HG02970 (cell line): ENCODE results near the gene PPARA.

ENCODE experiments used
- ATAC-seq: cut with Tn5 transposase; IDR thresholded peaks from one replicate; pipeline ENCODE4 v1.9.1; 2021; ENCODE audit warnings: mild to moderate bottlenecking, moderate library complexity, moderate number of reproducible peaks; ENCODE audit not compliant: unreplicated experiment, low FRiP score

Gene PPARA

DNA sequence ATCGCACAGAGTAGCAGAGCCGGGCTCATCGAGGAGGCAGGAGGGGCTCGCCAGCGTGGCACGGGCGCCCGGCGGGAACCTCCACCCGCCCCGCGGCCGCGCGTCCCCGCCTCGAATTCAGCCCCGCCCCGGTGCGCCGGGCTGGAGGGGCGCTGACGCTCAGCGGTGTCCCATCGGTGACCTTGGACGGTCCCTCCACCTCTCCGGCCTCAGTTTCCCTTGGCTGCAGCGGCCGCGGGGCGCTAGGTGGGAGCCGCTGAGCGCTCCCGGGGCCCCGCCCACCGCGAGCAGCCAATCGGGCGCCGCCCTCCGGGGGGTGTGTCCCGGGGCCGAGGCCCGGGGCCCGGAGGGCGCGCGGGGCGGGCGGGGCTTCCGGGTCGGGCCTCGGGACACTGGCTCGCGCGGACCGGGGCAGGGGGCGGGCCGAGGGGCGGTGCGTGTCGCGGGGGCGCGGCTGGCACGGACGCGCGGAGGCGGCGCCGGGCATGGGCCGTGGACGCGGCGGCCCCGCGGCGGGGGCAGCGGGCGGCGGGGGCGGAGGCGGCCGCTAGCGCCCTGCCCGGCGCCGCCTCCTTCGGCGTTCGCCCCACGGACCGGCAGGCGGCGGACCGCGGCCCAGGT is at the start of gene PPARA:
TSS of gene PPARA (plus strand) at position 493 of the 621 bp plus-strand sequence. CDS start 47,858 bp downstream, outside the sequence.
- ATAC-seq: peak; percentile 71

DNA sequence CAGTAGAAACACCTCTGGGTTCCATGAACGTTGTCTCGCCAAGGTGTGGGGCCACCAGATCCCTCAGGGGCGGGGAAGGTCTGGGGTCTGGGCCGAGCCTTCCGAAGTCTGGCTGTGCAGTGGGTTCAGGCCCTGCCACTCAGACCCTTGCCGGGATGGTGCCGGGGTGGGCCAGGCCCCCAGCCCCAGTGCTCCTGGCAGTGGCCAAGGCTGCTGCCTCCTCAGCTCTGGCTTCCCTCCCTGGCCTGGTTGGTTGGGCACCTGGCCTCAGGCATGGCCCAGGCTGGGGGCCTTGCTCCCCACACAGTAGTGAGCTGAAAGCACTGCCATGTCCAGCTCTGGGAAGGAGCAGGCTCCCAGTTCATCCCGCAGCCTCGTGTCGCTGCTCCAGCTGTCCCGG is 48.2 kb upstream of the PPARA start:
- no peak for ATAC-seq

DNA sequence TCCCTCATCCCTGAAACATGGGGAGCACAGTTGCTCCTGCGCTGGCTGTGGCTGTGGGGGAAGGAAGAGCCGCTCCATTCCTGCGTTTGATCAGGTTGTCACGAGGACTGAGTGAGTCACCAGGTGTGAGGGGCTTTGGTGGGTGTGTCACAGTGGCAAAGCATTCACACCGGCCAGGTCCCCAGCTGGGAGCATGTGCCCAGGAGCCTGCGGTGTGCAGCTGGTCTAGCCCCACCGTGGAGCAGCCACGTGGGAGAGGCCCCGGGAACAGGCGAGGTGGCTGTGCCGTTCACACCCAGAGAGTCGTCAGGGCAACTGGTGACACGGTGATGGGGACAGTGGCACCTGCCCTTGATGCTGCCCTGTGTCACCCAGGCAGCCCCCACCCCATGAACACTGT is 47.6 kb upstream of the PPARA start:
- no peak for ATAC-seq

DNA sequence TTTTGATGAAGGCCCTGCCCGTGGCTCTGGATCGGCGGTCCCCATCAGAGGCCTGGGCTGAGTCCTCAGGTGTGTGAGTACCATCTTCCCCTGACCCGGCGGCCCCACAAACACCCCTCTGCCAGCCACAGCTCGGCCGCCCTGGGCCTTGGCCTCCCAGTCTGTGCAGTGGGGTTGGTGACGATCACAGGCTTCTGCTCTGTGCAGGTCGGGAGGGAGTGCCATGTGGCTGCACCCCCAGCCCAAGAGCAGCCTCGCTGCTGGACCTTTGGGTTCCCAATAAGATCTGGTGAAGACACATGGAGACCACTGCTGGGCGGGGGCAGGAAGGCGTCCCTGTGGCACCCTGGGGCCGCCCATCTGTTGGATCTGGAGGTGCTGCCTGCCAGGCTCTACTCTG is 47.1 kb upstream of the PPARA start:
- no peak for ATAC-seq

DNA sequence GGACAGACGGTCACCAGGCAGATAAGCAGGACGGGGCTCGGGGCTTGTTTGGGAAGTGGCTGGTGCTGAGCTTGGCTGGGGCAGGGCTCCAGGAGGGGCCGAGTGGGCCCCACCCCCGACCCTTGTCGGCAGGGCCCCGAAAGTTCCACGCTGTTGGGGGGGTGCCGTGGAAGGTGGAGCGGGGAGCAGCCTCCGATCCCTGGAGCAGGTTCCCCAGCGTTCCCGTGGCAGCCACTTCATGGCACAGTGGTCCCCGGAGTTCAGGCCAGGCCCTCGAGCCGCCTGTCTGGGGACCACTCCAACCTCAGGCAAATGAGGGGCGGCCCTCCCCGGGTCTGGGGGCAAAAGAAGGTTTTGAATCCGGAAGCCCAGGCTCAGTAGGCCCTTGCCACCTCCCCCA is 46.7 kb upstream of the PPARA start:
- no peak for ATAC-seq

DNA sequence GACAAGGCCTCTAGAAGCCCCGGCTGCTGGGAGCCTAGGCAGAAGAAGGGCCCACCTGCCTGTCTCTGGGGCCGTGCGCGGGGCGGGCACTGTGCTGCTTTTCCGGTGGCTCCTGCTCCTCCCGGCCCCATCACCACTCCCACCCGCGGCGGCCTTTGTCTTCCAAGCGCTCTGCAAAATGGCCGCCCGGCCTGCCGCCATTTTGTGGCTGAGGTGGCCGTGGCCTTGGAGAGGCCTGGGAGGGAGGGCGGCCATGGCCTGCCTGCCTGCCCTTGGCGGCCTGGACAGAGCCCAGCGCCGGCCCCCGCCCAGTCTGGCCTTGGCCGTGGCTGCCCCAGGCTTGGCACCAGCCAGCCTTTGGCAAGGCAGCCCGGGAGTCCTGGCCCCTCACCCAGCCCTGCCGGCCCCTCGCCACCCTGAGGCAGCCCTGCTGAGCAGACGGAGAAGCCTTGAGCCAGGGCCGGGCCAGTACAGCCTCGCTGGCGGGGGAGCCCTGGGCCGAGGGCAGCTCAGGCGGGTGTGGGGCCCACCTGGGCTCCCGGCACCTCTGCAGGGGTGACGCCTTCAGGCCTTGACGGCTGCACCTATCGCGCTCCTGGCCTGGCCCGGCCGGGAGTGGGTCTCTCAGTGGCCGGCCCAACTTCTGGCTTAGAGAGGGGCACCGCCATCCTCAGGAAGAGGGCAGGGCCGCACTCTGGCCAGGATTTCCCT is 46.0 kb upstream of the PPARA start:
- no peak for ATAC-seq

DNA sequence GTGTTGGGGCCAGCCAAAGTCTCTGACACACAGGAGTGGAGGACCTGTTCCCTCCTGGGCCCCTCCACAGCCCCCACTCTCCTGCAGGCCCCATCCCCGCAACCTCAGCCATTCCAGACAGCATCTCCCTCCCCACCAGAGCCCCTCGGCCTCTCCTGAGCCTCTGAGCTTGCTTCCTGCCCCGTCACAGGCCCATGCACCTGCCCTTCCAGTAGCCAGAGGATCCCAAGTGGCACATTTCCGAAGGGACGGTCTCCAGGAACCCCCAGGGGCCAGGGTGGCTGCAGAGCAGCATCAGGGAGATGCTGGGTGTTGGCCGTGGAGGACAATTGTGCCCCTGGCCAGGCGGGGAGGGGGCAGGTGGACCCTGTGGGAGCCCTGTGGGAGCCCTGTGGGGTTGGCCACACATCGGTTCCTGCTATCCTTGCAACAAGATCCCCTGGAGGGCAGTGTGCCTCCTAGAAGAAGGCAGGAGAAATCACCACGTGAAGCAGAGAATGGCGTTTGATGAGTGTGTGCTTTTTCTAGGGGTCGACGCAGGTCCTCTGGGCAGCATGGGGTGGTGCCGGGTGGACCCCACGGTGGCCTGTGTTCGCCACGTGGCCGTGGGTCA is 45.3 kb upstream of the PPARA start:
- ATAC-seq: no peak

DNA sequence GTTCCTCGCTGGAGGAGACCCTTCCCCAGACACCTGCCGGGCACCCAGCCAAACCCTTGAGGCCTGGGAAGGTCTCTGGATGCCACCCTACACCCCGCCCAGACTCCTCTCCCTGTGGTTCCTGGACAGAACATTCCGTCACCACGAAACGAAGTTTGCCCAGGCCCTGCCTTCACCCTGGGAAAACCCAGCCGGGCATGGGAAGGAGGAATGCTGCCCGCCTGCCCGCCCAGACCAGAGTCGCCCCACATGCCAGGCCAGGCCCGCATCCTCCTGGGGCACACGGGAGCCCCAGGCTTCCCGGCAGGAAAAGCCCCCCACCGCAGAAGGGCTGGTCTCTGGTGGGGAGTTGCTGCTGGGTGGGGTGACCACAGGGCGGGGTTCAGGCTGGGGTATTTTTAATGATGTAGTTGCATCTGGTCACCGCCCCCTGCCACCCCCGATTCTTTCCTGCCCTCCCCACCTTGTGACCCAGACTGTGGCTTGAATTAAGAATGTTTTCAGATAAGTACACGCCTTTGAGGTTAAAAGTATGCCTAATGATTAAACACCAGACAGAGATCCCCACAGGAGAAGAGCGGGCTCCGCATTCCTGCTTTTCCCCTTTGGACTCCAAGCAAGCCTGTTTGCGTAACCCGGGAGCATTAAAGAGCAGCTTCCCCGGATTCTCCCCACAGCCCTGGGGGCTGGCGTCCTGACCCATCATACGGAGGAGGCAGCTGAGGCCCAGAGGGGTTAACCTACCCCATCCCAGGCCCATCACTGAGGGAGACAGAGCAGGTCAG is 44.6 kb upstream of the PPARA start:
- no peak for ATAC-seq

DNA sequence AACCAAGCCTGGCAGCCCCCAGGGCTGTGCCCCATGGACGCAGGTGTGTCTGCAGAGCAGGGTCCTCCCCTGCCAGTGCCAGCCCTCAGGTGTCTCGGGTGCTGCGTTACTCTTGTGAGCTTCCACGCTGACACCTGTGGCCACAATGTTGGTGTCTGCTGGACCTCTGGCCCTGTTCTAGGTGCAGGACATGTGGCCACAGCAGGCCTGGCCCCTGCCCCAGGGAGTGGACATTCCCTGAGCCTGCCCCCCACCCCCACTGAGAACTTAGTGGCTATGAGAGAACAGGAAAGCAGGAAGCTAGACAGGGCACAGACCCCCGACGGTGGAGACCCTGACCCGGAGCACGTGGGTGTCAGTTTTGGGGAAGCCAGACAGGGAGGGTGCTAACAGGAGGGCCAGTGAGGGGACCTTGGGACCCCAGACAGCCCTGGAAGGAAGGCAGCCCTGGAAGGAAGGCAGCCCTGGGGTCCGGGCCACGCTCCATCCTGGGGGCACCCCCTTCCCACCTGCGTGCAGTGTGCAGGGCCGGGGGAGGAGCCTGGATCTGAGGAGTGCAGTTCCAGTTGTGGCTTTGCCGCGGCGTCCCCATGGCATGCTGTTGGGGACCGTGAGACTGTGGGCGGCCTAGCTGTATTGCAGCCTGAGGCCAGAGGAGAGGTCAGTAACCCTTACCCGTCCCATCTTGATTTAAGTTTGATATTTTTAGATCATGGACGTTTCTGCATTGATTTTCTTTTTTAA is 43.9 kb upstream of the PPARA start:
- ATAC-seq: no peak

DNA sequence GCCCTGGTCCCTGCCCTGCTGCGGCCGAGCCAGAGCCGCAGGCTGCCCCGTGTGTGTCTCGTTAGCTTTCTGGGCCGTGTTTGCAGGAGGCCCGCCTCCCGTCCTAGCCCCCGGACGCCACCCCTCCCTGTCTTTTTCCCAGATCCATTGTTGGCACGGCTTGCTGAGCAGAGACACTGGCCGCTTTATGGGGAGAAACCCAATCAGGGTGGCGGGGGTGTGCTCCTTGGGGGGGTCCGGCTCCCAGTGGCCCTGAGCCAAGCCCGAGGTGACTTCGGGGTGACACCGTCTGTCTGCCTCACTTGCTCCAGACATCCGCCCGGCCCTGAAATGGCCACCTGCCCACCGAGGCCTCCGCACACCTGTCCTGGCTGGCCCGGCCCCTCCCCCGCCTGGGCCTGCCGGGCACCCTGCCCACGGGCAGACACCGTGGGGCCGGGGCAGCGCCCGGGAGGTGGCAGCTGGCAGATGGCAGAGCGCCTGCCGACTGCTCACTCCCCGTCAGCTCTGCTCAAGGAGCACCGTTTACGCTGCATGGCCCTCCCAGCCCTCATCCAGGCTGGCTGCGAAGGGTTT is 43.1 kb upstream of the PPARA start:
- no peak for ATAC-seq

DNA sequence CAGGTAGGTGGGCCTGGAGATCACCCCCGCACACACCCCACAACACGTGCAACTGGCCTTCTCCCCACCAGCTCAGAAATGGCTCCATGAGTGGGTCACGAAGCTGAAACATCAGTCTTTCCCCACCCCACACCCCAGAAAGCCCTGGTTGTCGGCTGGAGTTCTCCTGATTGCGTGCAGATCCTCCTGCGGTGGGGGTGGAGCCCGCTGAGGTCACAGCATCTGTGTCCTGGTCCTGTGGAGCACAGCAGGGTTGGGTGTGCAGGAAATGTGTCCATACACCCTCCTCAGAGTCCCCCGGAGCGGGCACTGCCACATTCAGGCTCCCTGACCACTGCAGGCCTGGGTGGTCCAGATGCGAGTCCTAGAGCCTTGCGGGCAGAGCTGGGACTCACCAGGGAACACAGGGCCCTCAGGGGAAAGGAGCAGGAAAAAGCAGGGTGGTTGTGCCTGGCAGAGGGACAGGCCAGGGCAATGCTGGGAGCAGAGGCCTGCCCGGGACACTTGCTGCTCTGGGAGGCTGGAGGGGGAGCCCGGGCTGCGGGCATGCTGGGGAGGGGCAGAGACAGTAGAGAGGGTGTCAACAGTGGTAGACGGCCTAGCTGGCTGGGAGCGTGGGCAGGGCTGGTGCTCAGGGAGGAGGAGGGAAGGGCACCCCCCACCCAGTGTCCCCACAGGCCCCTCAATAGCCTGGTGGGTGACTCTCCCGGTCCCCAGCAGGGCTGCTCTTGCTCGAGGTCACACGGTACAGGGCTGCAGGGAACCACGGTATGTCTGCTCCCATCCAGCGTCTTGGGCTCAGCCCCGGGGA is 42.4 kb upstream of the PPARA start:
- no peak for ATAC-seq

DNA sequence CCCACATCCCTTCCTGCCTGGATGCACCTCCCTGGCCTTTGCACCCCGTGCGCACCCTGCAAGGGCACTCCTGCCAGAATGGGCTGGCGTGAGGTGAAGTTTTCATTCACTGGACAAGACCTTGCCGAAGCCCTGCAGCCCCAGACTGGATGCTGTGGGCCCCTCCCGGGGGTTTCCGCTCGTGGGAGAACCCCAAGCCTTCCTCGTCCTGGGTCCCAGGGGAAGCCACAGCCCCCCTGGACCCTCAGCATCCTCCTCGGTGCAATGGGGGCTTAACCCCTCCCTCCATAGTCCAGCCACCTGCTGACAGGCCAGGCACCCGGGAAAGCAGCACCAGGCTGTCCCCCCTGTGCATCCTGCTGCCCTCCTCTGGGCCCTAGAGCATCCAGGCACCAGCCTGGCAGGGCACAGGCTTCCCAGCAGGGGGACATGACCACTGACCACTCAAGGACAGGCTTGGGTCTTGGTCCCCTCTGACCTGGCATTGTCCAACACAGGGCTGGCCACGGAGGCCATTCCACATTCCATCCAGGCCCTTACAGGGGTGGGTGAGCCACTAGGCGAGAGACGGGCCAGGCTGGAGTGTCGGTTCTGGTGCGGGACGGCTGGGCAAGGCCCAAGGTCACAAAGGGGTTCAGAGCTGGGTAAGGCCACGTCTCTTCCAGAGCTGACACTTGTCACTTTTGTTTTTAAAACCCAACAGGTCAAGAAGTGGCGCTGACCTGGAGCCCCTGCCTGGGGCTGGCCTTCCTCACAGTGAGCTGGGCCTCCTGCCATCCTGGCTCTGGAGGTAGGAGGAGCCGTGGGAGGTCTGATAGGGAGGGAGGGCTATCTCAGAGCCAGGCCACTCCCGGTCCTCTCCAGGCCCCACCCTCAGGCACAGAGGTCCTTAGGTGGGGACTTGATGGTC is 41.5 kb upstream of the PPARA start:
- ATAC-seq: no peak

DNA sequence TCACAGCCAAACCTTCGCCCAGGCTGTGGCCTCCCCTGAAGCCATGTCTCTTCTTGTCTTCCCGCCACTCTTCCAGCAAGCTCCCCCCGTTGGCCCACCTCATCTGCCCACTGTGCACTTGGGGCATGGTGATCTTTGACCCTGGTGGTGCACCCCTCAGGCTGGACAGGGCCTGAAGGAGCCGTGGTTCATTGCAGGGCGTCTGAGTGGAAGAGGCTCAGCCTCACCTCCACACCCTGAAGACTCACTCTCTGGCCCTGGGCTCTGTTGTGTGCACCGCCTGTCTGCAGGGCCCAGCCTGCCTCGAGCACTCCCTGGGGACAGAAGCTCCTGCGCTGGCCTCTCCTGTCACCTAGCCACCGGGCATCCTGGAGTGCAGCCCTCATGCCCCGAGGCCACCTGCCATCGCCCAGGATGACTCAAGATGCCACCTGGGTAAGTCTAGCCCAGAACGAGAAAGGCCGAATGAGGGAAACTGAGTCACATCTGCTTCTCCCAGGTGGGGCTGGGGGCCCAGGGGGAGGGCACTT is 40.8 kb upstream of the PPARA start:
- ATAC-seq: no peak

DNA sequence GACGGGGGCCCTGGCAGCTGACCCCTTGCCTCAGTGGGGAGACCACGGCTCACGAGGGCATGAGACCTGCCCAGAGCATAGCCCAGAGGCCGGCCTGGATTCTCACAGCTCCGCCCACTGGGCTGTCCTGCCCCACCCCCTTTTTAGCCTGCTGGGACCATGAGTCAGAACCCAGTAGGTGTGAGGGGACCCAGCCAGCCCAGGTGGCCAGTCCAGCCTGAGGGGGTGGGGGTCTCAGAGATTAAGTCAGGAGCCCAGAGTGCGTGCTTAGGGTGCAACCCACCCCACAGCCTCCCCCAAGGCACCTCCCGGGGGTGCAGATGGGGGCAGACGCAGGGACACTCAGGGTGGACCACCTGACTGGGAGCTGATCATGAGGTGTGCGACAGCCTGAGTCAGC is 40.1 kb upstream of the PPARA start:
- ATAC-seq: no peak

DNA sequence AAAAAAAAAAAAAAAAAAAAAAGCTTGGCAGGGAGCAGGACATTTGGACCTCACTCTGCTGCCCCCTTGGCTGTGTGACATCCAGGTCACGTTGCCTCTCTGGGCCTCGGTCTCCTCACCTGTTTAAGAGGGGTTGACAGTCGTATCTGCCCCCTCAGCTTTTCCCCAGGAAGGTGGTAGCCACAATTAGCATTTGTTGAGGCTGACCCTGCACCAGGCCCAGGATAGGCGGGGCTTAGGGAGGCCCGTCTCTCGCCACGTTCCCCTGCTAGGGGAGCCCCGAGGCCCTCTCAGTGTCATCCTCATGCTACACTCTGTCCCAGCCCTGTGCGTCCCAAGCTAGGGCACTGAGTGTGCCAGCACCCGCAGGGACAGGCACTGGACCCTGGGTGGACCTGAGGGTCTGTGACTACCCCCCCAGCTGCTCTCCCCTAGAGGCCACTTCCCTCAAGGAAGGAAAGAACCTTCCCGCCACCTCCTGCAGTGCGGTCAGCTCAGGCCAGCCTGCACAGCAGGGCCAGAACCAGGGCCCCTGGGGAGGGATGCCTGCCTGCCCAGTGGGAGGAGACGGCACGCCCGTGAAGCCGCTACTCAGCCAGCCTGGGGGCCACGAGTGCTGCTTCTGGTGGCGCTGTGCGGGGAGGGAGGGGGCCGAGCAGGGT is 38.5 kb upstream of the PPARA start:
- no peak for ATAC-seq

DNA sequence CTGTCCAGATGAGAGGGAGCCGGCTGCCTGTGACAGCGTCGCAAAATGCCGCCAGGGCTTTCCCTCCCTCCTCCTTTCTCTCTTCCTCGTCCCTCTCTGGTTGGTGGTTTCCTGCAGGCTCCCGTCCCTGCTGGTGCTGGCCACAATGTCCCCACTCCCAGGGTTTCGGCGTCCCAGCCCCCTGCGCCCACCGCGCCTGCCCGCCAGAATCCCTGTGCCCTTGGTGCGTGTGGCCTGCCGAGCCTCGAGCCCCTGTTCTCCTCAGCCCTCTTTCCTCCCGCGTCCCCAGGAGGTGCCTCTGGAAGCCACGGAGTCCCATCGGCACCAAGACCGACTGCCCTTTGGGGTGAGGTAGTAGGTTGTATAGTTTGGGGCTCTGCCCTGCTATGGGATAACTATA is 37.9 kb upstream of the PPARA start:
- no peak for ATAC-seq

DNA sequence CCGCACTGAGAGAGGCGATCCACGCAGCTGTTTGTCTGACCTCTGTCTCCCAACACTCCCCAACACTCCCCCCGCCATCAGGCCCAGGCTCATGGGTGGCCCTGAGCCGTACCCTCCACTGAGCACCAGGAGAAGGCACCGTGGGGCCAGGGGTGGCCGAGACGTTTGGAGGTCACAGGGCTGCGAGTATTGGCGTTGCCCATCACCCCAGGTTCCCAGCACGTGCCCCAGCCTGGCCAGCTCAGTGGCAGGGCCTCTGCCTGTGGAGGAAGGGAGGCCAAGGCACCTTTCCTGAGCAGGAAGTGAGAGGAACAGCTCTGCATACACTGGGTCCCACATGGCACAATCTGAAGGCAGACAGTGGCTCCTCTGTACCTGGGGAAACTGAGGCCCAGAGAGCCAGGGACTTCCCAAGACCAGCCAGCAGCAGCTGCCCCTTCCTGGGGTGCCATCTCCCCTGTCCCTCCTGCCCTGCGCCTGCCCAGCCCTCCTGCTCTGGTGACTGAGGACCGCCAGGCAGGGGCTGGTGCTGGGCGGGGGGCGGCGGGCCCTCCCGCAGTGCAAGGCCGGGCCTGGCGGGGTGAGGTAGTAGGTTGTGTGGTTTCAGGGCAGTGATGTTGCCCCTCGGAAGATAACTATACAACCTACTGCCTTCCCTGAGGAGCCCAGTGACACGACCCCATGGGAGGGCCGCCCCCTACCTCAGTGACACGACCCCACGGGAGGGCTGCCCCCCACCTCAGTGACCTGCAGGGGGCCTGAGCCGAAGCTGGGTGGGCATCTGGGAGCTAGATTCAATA is 37.0 kb upstream of the PPARA start:
- ATAC-seq: no peak
